HL-60 (cell line): ENCODE results near the gene MINDY3.
"Not testable (repeated sequence)": the region's sequence is repeated elsewhere in the genome, so short reads cannot be mapped to it uniquely, and the experiment has no call there.

ENCODE experiments used
- DNase-seq, 2 experiments: peaks; one replicate each; pipeline ENCODE4 v3.0.0-alpha.2; 2010 to 2020; ENCODE audit warnings: low read depth in 1 of 2, low spot score in 1 of 2
- H3K27ac ChIP-seq: fragments of 250-450 bp; sonication (Bioruptor Pico); replicated peaks from 2 replicates; pipeline ENCODE4 v1.5.1; 2020; ENCODE audit warnings: mild to moderate bottlenecking, moderate library complexity
- H3K27me3 ChIP-seq: fragments of 250-450 bp; sonication (Bioruptor Pico); 2 replicates; pipeline ENCODE4 v1.5.1; 2021; ENCODE audit warnings: mild to moderate bottlenecking, moderate library complexity; ENCODE audit not compliant: insufficient read depth, poor library complexity, severe bottlenecking
- H3K4me3 ChIP-seq: replicated peaks from 2 replicates; pipeline ENCODE4 v1.5.1; 2011; ENCODE audit warnings: mild to moderate bottlenecking, control low read depth, low read length; ENCODE audit not compliant: insufficient read depth
- GABPA ChIP-seq: IDR thresholded peaks from 2 replicates; pipeline ENCODE4 v1.6.1; 2012; ENCODE audit warnings: low read depth
- POLR2AphosphoS5 ChIP-seq: IDR thresholded peaks from 2 replicates; pipeline ENCODE4 v1.6.1; 2012; ENCODE audit warnings: low read depth
- SPI1 ChIP-seq: IDR thresholded peaks from 2 replicates; pipeline ENCODE4 v1.6.1; 2012; ENCODE audit warnings: low read depth, mild to moderate bottlenecking, borderline replicate concordance
- TF ChIP-seq, protein P1 (sequence below): IDR thresholded peaks from 2 replicates; pipeline ENCODE4 v1.6.1; 2012; ENCODE audit warnings: low read depth; ENCODE audit not compliant: insufficient replicate concordance
- TF ChIP-seq, protein P2 (sequence below): IDR thresholded peaks from one replicate; pipeline ENCODE4 v1.5.1; 2011; ENCODE audit warnings: low read length, control low read depth, inconsistent platforms; ENCODE audit not compliant: insufficient read depth

Gene MINDY3

DNA sequence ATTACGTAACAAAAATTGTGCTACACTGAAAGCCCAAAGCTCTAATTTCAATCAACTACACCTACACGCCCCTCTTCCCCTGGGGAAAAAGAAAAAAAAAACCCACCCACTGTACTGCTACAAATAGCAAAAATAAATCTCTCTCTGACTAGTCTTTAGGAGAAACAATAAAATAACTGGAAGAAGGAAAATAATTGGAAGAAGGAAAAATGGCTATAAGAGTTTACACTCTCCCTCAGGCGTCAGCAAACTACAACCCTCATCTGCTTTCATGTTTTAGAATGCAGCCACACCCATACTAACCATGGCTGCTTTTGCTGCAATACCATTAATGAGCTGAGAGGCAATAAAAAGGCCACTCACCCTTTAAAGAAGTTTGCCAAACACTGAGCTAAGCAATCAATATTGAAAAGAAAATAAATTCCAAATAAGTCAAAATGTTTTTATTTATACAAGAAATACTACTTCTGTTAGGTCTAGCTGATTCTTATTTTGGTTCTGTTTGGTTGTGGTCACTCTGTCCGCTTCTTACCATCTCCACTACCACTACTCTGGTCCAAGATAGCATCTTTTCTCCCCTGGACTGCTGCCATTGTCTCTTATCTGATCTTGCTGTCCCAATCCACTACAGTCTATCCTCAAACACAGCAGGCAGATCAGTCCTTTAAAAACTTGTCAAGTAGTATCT lies 3.8 kb downstream of the MINDY3 start:
- H3K4me3 ChIP-seq: no peak overlapping the region
- TF ChIP-seq POLR2AphosphoS5 (no peak), GABPA (no peak), SPI1 (no peak)
- TF ChIP-seq, protein P1, sequence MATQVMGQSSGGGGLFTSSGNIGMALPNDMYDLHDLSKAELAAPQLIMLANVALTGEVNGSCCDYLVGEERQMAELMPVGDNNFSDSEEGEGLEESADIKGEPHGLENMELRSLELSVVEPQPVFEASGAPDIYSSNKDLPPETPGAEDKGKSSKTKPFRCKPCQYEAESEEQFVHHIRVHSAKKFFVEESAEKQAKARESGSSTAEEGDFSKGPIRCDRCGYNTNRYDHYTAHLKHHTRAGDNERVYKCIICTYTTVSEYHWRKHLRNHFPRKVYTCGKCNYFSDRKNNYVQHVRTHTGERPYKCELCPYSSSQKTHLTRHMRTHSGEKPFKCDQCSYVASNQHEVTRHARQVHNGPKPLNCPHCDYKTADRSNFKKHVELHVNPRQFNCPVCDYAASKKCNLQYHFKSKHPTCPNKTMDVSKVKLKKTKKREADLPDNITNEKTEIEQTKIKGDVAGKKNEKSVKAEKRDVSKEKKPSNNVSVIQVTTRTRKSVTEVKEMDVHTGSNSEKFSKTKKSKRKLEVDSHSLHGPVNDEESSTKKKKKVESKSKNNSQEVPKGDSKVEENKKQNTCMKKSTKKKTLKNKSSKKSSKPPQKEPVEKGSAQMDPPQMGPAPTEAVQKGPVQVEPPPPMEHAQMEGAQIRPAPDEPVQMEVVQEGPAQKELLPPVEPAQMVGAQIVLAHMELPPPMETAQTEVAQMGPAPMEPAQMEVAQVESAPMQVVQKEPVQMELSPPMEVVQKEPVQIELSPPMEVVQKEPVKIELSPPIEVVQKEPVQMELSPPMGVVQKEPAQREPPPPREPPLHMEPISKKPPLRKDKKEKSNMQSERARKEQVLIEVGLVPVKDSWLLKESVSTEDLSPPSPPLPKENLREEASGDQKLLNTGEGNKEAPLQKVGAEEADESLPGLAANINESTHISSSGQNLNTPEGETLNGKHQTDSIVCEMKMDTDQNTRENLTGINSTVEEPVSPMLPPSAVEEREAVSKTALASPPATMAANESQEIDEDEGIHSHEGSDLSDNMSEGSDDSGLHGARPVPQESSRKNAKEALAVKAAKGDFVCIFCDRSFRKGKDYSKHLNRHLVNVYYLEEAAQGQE: no peak
- DNase-seq: no peak
- H3K27ac ChIP-seq: no peak overlapping the region
- H3K27me3 ChIP-seq: no peaks in the 10 kb centered on the region

GRCh38 chr10:15853800-15854199 lies 6.5 kb downstream of the MINDY3 start:
- Histone ChIP-seq H3K4me3 (no peak overlapping the region), H3K27me3 (no peaks in the 10 kb centered on the region), H3K27ac (no peak overlapping the region)
- DNase-seq: no peak
- TF ChIP-seq POLR2AphosphoS5: no peak
- TF ChIP-seq SPI1: no peak
- TF ChIP-seq, protein P1: no peak
- no peak for TF ChIP-seq GABPA

DNA sequence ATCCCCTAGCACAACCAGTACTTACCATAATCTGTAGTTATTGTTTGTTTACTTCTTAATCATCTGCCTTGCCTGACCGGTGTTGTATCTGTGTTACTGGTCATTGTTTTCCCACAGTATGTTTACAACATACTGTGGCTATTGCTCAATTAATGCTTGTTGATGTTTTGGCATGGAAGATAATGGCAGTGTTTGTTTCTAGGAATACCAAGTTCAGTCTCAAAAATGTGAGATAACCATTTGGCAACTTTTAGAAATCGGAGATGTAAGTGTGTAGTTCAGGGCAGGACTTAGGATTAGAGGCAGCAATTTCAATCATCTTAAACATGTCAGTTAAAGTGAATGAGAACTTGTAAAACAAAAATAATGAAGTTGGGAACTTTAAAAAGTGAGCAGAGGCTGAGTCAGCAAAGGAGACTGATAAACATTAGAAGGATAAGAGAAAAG lies 8.2 kb downstream of the MINDY3 start:
- no peak overlapping the region for H3K27ac ChIP-seq
- TF ChIP-seq SPI1 (no peak), POLR2AphosphoS5 (no peak), GABPA (no peak)
- TF ChIP-seq, protein P2, sequence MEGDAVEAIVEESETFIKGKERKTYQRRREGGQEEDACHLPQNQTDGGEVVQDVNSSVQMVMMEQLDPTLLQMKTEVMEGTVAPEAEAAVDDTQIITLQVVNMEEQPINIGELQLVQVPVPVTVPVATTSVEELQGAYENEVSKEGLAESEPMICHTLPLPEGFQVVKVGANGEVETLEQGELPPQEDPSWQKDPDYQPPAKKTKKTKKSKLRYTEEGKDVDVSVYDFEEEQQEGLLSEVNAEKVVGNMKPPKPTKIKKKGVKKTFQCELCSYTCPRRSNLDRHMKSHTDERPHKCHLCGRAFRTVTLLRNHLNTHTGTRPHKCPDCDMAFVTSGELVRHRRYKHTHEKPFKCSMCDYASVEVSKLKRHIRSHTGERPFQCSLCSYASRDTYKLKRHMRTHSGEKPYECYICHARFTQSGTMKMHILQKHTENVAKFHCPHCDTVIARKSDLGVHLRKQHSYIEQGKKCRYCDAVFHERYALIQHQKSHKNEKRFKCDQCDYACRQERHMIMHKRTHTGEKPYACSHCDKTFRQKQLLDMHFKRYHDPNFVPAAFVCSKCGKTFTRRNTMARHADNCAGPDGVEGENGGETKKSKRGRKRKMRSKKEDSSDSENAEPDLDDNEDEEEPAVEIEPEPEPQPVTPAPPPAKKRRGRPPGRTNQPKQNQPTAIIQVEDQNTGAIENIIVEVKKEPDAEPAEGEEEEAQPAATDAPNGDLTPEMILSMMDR: no peak
- no peak overlapping the region for H3K4me3 ChIP-seq
- H3K27me3 ChIP-seq: no peaks in the 10 kb centered on the region
- DNase-seq: no peak

GRCh38 chr10:15850337-15850978 lies 9.8 kb downstream of the MINDY3 start:
- not testable (repeated sequence) for H3K27ac ChIP-seq, H3K4me3 ChIP-seq, H3K27me3 ChIP-seq, DNase-seq

DNA sequence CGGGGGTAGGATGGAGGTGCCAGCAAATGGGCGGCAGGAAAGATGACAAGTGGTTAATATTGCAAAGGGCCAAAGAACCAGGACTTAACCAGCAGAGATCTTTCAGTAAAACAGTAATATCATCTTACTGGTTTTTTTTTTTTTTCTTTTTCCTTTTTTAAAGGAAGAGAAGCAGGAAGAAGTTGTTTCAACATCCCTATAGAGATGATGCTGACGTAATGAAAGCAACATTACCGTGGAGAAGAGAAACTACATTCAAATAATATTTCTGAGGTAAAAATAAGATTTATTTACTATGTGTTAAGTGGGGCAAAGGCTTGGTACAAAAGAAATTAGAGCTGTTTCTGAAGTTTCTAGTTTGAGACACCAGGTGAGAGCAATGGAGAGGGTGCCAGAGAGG lies 11.0 kb downstream of the MINDY3 start:
- DNase-seq: no peak

More for the DNA sequence above, 11.0 kb downstream of the MINDY3 start:
- TF ChIP-seq, protein P2: no peak
- Histone ChIP-seq H3K27ac (no peak overlapping the region), H3K27me3 (no peaks in the 10 kb centered on the region), H3K4me3 (no peak overlapping the region)
